Hematopoietic multipotent progenitor cell treated with erythropoietin and hydrocortisone succinate and interleukin-3 and kit ligand, for 17 days (in vitro differentiated cells): ENCODE measurements around the gene RAB8B.

Experiments used
- DNase-seq: peaks from one replicate; pipeline ENCODE4 v3.0.0-alpha.2; 2015; ENCODE audit warnings: low spot score

RAB8B gene

DNA sequence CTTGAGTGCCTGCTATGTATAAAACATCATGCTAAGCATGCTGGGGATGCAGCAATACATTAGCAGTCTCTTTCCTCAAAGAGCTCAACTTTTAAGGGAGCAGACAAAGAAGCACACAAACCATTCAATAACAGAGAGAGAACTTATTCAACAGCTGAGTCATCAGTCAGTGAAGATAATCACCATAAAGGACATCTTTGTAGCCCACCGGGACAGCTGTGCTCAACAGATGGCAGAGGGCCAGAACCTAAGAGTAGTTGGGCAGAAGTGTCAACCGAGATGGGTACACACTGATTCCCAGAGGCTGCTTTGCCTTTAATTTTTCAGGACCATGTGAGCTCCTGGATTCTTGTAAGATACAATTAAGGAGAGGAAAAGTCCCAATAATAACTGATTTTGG lies 4.2 kb upstream of the RAB8B start:
- DNase-seq: no peak

DNA sequence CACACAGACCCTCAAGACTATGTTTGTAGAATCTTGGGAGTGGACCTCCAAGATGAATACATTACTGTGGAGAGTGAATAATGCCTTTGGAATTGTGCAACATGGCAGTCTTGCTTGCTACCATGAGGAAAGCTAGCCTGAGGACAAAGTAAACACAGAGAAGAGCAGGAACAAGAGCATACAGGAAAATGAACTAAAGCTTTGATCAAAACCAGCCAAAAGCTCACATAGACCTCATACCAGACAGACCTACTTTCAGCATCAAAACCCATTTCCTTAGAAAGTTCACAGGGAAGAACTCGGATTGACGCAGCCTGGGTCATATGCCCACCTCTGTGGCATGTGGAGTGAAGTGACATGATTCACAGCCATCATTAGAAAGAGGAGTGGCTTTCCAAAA lies 3.3 kb upstream of the RAB8B start:
- DNase-seq: no peak

DNA sequence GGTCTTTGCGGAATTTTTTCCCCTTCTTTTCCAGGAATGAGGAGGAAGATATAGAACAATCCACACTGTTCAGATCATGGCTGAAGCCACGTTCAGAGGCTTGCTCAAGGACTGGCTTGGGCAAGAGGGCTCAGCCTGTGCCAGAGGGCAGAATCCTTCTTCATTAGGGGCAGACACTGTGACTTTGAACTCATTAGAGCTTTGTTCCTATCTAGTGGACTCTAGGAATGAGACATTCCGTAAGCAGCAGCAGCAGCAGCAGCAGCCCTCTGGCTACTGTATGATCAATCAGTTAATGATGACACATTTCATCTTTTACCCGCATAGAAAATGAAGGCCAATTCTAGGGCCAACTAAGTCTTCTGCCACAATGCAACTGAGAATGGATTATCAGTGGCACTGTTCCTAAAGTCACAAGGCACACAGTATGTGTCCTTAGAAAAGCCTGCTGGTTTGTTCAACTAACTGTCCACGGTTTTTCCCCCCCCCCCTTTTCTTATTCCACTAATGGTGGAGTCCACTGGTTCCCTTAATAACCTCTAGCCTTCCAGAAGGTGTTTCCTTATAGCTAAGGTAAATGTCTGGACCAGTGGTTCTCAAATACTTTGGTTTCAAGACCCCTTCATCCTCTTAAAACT lies 1.7 kb upstream of the RAB8B start:
- no peak for DNase-seq

DNA sequence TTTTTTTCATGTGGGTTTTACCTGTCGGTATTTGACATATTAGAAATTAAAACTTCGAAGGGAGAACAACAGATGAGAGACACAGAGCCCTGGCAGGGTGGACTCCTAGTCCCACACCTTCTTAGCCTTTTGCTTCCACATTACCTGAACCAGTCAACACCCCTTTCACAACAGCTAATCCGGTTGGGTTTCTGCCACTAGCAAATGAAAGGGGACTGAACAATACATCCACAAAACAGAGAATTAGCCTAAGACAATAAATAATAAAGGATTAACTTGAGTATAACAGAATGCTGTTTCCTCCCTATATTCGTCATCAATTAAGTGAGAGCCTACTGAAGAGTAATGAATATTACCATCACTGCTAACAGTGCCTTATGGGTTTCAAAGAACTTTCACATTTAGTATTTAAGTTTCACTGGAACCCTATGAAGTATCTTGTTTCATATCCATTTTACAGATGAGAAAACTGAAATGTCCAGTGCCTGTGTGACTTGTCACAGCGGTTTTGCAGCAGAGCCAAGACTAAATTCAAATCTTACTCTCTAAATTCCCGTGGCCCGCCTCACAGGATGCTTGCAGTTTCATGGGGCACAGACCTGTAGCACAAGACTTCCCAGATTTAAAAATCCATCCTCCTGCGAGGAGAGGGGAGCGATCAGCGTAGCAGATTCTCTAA lies 1.0 kb upstream of the RAB8B start:
- peak; percentile 14 for DNase-seq

DNA sequence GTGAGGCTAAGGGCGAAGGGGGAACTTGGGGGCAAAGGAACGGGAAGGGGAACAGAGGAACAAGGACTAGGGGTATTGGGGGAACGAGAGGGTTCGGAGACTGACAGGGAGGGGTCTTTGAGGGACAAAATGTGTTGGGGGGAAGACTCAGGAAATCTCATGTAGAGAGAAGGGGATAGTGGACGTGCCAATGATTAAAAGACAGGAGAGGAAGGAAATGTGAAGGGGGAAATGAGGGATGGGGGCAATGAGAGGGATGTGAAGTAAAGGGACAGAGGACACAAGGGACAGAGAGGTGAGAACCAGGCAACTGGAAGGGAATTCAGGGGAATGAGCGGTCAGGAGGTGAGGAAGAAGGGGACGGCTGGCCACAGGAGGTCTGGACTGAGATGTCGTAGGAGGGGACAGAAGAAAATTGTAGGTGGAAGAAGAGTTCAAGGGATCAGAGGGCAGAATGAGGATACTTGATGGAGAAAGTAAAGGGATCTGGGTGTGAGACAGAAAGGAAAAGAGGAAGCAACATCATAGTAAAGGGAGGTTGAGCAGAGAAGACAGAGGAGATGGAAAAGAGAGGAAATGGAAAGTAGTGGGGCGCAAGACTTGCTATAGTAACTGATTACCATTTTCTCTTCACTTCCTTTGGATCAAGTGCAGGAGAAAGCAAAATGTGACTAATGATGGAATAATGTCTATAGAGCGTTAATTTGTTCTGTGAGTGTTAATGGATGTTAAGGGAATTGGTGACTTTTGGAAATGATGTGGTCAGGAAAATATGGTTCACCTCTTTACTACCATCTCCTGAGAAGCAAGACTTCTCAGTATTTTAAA lies 749 bp downstream of the RAB8B start:
- DNase-seq: peak; percentile 62

DNA sequence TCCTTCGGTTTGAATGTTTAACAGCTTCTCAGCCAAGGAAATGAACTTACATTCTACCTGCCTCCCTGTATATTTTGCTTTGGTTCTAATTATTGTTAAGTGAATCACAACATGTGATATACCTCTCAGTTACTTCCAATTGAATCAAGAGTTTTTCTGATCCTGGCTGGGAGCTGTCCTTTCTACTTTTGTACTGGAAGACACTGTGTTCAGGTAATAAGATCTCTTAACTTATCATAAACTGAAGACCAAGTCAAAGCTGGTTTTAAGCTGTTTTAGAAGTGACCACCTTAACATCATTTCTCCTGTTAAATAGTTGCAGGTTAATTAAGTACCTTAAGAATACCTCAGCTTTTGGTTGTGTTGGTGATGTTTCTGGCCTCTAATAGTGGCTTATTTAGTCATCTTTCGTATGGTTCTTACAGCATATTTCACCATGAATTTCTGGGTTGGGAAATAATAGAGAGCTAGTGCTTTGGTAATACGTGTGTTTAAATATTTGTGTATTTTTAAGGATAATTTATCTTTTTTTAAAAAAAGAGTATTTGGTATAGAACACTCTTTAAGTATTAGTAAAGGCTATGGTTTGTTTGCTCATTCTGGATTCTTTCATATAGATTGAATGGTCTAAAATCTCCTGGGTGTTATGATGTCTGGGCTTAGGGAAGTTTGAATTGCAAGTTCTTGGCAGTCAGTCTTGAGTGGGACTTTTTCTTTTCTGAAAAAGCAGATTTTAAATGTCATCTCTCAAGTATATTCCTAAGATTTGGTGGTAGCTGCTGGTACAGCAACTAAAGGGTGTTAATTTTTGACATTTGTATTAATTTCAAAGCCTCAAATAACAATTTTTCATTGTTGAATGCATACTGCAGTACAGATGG lies 1.6 kb downstream of the RAB8B start:
- peak; percentile 60 for DNase-seq

DNA sequence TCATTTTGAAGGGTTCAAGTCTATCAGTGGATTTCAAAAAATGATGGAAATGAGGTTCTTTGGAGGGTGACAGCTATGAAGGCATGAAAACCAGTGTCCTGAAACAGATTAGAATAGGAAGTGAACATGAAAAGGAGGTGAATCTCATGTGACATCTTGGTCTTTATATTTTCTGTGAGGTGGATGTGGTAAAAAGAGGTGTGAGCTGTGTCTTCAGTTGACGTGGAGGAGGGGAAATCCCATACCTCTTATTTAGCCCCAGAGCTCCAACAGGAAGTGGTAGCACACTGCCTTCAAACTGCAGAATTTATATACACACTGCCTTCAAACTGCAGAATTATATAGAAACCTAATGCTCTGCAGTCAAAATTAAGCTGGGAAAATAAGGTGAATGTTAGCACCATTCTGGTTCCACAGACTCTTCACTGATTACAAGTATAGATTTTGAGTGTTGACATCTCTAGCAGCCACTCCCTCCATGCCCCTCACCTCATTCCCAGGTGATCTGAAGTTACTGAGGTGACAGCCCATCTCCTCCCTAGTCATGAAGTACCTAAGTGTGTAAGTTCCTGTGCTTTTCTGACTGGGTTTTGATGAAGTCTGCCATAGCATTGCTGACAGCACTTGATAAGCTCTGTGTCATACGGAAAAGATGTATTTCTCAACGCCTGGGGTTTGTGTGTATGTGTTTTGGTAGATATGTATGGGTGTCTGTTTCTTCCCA lies 2.7 kb downstream of the RAB8B start:
- peak; percentile 78 for DNase-seq

DNA sequence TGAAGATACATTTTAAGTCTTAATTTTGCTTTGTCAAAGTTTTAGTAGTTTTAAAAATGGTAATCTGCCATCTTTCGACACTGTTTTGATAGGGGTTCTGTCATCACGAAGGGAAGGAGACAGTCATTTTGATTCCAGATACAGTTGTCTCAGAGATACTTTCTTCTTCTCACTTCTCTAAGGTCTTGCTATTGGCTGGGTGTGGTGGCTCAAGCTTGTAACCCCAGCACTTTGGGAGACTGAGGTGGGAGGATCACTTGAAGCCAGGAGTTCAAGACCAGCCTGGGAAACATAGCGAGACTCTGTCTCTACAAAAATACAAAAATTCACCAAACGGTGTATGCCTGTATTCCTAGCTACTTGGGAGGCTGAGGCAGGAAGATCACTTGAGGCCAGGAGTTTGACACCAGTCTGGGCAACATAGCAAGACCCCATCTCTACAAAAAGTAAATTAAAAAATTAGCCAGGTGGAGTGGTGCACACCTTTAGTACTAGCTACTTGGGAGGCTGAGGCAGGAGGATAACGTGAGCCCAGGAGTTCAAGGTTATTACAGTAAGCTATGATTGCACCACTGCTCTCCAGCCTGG lies 3.3 kb downstream of the RAB8B start:
- DNase-seq: peak; percentile 27

DNA sequence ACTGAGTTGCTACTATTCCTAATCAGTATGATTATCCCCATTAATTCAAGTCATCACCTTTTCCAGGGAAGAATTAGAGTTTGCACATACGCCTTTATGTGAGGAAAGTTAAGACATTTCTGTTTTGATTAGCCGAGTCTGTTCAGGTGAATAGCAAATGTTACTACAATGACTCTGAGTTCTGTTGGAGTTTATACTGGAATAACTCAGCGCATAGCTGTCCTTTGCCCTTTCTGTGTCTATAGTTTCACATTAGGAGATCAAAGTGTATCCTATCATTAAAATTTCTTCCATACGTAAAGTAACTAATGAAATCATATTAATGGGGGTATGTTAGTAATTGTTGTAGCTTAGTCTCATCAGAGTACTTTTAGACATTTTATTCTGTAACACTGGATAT lies 4.9 kb downstream of the RAB8B start:
- DNase-seq: no peak

DNA sequence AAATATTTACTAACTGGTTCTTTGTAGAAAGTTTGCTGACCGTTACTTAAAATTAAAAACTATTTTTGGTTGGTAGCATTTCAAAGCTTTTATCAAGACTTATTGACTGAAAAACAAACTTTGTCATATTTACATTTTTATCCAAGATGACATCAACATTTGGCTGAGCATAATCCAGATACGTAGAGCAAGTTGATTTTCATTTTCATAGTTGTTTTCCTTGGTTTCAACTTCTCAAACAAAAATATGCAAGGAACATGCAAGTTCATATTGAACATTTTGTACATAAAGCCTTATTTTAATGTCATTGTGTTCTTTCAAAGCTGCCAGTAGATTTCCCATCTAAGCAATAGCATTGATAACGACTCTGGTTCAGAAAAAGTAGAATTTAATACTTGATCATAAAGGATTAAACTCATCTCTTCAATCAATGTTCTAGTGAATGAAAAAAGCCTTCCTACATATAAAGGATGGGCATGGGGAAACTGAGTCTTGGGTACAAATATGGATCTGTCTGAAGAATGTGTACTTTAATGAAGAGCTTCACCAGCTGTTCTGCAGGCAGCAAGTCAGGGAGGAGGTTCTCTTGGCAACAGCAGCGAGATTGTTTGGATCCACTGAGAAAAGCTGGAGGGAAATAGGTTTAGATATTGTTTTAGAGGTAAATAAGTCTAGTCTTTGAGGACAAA lies 5.6 kb downstream of the RAB8B start:
- DNase-seq: peak; percentile 21

DNA sequence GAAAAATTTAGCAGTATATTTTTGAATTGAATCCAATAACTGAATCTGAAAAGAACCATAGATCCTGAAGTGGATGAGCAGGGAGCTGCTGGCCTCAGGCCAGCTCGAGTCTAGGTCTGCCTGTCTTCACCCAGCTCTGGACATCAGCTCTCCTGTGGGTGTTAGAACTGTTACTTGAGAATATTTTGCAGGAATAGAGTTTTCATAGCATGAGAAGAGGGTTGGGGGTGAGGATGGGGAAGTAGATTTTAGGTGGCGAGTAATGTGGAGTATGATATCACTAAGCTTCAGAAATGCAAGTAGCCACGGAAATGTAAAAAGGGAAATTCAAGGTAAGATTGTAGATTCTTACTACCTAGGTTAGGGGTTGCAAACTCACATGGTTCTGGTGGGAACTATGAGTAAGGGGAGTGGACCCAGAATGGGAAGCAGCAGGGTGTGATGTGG lies 6.2 kb downstream of the RAB8B start:
- DNase-seq: no peak

DNA sequence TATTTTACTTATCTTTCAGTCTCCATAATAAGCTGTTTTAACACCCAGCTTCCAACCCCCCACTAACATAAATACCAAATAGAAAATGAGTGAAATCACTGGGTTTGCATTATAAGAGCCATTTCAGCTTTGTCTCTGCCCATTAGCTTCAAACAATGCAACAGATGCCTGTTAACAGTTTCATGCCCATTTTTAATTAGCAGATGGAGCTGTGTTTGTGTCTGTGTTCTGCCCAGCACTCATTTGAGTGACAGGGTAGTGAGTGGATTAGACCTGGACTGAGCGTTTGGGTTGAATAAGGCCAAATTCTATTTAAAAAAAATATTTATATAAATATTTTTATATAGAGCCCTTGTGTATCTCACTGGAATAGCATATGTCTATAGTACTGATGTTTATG lies 7.4 kb downstream of the RAB8B start:
- no peak for DNase-seq

DNA sequence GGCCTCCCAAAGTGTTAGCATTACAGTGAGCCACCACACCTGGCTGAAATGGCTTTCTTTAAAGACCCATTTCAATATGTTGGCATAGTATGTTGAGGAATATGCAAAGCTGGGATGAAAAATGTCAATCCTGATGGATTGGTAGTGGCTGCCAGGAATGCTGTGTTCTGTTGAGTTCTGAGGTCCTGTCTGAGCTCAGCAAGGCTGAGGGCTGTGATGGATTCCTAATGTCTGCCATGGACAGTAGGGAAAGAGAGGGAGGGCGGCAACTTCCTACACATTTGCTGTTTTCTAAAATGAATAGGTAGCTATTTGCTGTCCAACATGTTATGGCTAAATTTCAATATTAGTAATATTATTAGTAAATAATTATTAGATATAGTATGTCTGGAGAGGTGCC lies 8.2 kb downstream of the RAB8B start:
- no peak for DNase-seq

DNA sequence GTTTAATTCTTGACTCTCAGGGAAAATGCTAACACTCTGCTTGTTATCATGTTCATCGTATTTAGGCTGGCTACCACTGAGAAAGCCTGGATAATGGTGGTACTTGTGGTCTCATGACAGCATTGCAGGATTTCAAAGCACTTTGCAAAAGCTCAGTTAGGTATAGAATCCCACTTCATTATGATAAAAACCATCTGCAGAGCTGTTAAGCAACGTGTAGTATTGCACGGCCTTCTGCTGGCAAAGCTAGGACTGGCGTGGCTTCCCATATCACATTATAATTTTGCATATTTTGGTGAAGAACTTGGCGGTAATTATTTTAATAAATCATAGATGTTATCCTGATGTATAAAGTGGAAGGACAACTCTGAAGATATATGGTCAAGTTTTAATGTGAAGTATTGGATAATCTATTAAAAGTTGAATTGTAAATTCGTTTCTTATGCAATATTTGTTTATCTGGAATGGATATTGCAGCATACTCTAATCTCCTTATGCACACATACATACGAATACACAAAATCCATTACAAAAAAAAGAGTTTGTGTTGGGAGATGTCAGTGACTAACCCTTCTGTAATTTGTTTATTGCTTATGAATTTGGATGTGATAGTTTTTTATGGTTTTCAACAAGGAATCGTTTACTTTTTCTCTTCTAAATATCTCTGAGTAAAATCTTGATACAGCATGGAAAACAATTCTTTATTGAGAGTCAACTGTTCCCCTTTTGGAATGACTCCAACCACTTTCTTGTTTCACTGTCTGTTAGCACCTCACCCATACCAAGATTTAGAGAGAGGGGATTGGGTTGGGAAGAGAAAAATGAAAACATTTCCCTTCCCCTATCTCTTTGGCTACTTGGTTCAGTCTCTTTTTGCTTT lies 9.2 kb downstream of the RAB8B start:
- peak; percentile 37 for DNase-seq

DNA sequence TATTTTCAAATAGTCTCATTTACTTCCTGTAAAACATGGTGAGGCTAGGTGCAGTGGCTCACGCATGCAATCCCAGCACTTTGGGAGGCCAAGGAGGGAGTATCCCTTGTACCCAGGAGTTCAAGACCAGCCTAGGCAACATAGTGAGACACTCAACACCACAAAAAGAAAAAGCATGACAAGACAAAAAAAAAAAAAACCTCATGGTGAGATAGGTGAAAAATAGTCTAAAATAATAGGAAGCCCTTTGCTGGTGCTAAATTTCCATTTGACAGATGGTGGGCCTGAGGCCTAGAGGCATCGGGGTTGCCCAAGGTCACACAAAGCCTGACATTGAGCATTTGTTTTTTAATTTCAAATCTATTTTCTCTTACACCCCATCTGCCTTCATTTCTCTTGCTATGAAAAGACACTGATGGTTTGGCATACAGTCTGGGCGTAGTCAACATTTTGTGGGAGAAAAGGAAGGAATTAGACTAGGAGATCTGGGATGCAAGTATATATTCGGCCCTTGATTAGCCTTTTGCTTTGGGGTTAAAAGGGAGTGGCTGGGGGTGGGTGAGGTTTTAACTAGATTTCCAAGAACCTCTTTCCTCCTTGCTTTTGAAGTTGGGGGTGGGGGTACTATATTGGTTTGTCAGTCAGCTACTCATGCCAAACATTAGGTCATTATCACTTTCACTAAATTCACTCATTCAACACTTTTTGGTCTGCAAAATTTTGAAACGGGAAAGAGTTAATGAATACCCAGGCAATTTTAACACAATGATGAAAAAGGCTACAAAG lies 11.3 kb downstream of the RAB8B start:
- DNase-seq: no peak

DNA sequence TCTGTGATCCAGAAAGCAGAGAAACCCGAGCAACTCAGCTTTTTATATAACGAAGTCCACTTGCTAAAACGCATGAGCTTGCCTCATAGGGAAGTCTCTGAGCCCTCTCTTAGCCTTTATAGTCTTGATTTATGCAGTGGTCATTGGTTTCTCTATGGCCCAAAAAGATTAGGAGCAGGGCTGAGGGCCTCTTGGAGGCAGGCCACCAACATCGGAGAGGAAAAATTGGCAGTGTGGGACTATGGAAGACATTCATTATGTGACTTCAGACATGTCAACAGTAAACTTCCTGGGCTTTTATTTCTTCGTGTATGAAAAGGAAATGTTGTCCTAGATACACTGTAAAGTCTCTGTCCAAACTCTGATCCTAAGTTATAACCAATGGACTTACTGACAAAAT lies 13.5 kb downstream of the RAB8B start:
- no peak for DNase-seq

DNA sequence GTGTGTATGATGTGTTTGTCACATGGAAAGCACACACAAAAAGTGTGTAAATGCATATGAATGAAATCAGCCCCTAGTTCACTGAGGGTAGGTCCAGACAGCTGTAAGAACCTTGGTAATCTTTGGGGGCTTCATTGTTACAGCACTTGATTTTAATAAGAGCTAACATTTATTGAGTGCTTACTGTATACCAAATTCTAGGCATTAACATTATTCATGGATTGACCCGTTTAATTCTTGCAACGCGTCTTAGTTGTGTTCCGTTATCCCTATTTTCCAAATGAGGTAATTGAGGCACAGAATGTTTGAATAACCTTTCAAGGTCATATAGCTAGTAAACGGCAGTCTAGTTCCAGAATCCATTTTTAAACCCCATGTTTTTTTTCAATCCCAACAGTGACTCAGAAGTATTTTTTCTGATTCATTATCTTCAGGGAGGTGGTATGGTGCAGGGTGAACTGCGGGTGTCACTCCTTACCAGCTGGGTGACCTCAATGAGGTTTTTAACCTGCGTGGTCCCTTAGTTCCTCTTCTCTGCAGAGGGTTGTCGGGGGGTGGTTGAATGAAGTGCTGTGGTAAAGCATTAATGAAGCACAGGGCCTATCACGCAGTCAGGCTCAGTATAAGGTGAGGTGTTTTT lies 14.2 kb downstream of the RAB8B start:
- peak; percentile 56 for DNase-seq

DNA sequence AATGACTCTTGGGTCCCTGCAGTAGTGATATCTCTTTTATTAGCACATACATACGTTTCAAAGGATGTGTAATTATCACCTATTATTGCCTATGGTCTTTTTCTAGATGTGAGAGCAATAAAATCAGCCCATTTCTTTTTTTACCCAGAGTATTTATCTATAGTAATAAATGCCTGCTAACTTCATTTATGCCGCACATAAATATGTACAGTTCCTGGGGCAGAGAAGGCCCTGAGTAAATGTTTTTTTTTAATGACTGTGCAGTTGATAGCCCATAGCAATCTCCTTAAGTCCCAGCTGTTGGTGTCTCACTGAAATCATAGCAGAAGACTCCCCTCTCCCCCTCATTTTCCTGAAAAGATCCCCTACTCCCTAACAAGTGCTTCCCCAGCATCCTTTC lies 16.7 kb downstream of the RAB8B start:
- DNase-seq: no peak
